MG63 (cell line): ENCODE measurements around the gene ATP7B. TPM values are rescaled to one million over a fixed set of nuclear protein-coding genes. Genes with fewer than 3 reads are reported as not detected.
"Not testable (repeated sequence)": the region's sequence is repeated elsewhere in the genome, so short reads cannot be mapped to it uniquely, and the experiment has no call there.

ENCODE experiments used
- DNase-seq: peaks from one replicate; pipeline ENCODE4 v3.0.0-alpha.2; 2020
- H3K27me3 ChIP-seq: fragments of 250-450 bp; sonication (Bioruptor Pico); 2 replicates; pipeline ENCODE4 v1.5.1; 2020; ENCODE audit warnings: mild to moderate bottlenecking, moderate library complexity
- H3K36me3 ChIP-seq: fragments of 250-450 bp; sonication (Bioruptor Pico); 2 replicates; pipeline ENCODE4 v1.5.1; 2020; ENCODE audit warnings: mild to moderate bottlenecking, moderate library complexity
- H3K4me3 ChIP-seq: fragments of 250-450 bp; sonication (Bioruptor Pico); 2 replicates; pipeline ENCODE4 v1.5.1; 2020; ENCODE audit warnings: mild to moderate bottlenecking, moderate library complexity
- H3K9me3 ChIP-seq: fragments of 250-450 bp; sonication (Bioruptor Pico); 2 replicates; pipeline ENCODE4 v1.5.1; 2020; ENCODE audit warnings: mild to moderate bottlenecking, moderate library complexity
- total RNA-seq: library from RNA; depleted of rRNA; stranded (reverse); fragments of >200 nt; shearing (Covaris generic); gene quantifications from 2 replicates; pipeline ENCODE4 v1.2.3, GENCODE V29; 2014; ENCODE audit warnings: low replicate concordance; rRNA removed

The ATP7B gene
- 1.9 and 6.9 TPM in 2 replicates for total RNA-seq

DNA sequence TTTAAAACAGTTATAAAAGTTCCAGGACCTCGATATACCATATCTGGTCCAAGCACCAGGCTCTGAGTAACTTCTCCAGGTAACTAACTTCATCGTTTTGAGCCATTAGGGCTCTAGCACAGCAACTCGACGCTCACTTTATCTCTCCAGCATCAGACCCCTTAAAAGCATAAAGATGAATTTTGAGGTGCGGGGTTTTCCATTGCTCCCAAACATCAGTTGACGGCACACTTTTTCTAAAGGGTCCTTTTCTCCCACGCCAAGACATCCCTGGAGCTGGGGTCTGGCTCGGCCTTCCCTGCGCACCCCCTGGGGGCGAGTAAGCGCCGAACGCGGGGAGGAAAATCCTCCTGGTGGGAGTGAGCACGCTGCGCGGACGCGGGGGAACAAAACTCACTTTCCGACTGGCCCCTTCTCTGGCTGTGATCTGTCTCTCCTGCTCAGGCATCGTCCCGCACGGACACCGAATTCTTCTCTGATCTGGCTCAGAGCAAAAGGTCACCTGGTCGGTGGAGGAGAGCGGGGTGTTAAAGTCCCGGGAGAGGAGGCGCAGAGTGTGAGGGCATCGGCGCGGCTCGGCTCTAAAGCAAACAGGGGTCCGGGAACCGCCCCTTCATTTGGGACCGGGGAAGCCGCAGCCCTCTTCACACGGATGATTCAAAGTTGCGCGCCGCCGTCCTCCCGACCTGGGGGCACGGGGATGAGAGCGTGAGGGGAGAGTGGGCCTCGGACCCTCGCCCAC lies at the start of gene ATP7B:
Gene ATP7B, minus strand, starts transcription at position 561 of the 742 bp plus-strand sequence. Its CDS starts 113 bp downstream, at position 448.
- Histone ChIP-seq H3K9me3 (no peaks in the 10 kb centered on the region), H3K36me3 (no peaks in the 10 kb centered on the region; the same call in 1 of the 2 replicates), H3K4me3 (peak within 1 kb of the TSS; percentile 77), H3K27me3 (peaks cover 11% of the 10 kb centered on the region)
- peak; percentile 9 for DNase-seq

DNA sequence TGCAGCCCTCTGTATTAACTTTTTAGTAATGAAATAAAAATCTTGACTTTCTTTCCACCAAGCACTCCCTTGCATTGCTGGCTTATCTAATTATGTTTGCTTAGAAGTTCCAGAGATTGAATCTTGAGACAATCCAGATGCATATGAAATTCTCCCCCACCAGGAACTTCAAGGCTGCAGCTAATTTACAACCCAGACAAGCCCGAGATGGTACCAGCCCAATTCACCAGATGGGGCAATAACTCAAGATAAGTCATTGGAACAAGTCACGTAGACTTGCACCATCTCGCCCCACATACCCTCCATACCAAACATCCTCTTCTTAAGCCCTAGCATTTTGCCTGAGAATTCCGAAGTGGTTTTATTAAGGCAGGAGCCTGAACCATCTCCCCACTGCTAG lies 42.2 kb upstream of the ATP7B start:
- H3K9me3 ChIP-seq = no peaks in the 10 kb centered on the region
- no peaks in the 10 kb centered on the region for H3K36me3 ChIP-seq
- H3K4me3 ChIP-seq = no peak overlapping the region
- H3K27me3 ChIP-seq = no peaks in the 10 kb centered on the region
- DNase-seq = no peak

DNA sequence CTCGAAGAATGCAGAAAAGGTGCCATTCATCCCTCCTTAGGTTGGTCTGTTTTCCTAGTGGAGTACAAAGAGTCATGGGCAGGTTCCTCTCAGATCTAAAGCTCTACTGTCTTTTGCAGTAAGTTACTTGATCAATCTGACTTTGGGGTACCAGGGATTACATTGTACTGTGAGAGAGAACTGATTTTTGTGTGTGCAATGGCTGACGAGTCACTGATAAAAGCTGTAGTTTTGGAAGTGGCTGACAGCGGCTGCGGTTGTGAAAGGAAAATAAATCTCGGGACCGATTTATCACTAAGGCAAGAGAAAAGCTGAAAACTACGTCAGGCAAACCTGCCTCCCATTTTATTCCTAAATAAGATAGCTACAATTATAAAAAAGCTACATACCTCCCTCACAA lies 40.1 kb upstream of the ATP7B start:
- Histone ChIP-seq H3K4me3 (no peak overlapping the region), H3K27me3 (no peaks in the 10 kb centered on the region), H3K36me3 (no peaks in the 10 kb centered on the region), H3K9me3 (no peaks in the 10 kb centered on the region)
- DNase-seq = no peak

DNA sequence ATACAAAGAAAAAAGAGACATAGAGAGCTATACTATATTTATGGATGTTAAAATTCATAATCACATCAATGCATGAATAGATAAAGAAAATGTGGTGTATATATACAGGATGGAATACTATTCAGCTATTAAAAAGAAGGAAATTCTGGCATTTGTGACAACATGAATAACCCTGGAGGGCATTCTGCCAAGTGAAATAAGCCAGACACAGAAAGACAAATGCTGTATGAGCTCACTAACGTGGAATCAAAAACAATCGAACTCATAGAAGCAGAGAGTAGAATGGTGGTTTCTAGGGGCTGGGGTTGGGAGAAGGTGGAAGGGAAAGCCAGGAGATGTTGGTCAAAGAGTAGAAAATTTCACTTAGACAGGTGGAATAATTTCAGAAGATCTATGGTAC lies 37.3 kb upstream of the ATP7B start:
- H3K27me3 ChIP-seq = no peaks in the 10 kb centered on the region

DNA sequence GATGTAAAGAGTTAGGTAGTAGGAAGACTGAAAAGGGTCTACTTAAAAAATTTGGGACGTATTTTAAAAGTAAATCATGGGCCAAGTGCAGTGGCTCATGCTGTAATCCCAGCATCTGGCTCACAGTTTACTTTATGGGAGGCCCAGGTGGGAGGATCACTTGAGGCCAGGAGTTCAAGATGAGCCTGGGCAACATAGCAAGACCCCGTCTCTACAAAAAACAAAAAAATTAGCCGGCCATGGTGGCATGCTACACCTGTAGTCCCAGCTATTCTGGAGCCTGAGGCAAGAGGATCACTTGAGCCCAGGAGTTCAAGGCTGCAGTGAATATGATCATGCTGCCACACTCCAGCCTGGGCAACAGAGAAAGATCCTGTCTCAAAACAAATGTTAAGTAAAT lies 36.2 kb upstream of the ATP7B start:
- no peaks in the 10 kb centered on the region for H3K36me3 ChIP-seq
- no peaks in the 10 kb centered on the region for H3K27me3 ChIP-seq
- H3K4me3 ChIP-seq = no peak overlapping the region
- no peak for DNase-seq
- no peaks in the 10 kb centered on the region; the same call in 1 of the 2 replicates for H3K9me3 ChIP-seq

More for the DNA sequence above, 37.3 kb upstream of the ATP7B start:
- DNase-seq = no peak
- Histone ChIP-seq H3K4me3 (no peak overlapping the region), H3K36me3 (no peaks in the 10 kb centered on the region), H3K9me3 (no peaks in the 10 kb centered on the region)

DNA sequence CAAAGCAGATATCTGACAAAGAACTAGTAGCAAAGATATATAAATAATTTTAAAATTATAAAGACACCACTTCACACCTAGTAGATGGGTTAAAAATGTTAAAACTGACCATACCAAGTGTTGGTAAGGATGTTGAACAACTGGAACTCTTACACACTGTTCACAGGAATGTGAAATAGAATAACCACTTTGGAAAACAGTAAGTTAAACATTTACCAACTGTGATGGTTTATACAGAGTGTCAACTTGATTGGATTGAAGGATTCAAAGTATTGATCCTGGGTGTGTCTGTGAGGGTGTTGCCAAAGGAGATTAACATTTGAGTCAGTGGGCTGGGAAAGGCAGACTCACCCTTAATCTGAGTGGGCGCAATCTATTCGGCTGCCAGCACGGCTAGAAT lies 32.4 kb upstream of the ATP7B start:
- no peaks in the 10 kb centered on the region for H3K36me3 ChIP-seq
- no peak overlapping the region for H3K4me3 ChIP-seq
- peaks cover 3% of the 10 kb centered on the region; the same call in 1 of the 2 replicates for H3K9me3 ChIP-seq
- DNase-seq = no peak
- no peaks in the 10 kb centered on the region for H3K27me3 ChIP-seq

DNA sequence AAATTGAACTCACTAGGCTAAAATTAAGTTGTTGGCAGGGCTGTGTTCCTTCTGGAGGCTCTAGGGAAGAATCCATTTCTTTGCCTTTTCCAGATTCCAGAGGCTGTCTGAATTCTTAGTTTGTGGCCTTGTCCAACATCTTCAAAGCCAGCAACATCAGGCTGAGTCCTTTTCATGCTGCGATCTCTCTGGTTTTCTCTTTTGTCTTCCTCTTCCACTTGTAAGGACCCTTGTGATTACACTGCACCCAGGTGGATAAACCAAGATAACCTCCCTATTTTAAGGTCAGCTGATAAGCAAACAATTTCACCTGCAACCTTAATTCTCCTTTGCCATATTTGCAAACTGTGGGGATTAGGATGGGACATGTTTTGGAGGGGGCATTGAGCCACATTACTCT lies 24.8 kb upstream of the ATP7B start:
- Histone ChIP-seq H3K27me3 (no peaks in the 10 kb centered on the region), H3K9me3 (no peaks in the 10 kb centered on the region), H3K36me3 (no peaks in the 10 kb centered on the region), H3K4me3 (no peak overlapping the region)
- DNase-seq = no peak

DNA sequence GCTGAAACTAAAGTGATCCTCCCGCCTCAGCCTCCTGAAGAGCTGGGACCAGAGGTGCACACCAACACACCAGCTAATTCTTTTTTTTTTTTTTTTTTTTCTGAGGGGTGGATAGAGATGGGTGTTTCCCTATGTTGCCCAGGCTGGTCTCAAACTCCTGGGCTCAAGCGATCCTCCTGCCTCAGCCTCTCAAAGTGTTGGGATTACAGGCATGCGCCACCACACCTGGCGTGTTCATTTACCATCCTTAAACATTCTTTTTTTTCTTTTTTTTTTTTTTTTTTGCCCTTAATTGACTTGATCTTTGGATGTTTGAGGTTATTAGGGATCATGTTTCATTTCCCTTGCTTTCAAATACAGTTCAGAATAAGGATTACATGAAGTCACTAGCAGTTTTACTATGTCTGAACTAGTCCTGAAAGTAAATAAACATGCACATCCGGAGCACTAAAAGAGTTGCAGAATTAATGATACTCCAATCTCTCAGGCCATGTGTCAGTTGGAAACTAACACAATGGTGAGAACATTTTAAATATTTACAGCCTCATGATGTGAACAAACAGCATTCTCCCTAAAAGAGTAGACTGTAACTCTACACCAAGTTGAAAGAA lies 23.5 kb upstream of the ATP7B start:
- Histone ChIP-seq H3K36me3 (no peaks in the 10 kb centered on the region), H3K27me3 (no peaks in the 10 kb centered on the region), H3K9me3 (no peaks in the 10 kb centered on the region), H3K4me3 (no peak overlapping the region)
- no peak for DNase-seq

DNA sequence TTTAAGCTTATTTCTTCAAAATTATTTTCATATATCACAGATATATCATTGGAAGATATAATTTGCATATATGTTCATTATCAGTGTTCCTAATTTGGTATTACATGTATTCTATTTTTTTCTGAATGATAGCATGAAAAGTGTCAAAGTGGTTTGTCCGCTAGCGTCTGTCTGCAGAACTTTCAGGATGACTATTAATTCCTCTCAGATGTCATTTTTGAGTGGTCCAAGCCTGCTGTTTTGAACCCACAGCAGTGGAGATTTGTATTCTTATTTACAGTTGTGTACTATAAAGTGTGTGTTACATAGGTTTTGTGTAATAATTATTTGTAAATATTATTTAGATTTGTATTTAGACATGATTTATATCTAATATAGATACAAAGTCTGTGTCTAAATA lies 21.8 kb upstream of the ATP7B start:
- no peak for DNase-seq
- Histone ChIP-seq H3K27me3 (no peaks in the 10 kb centered on the region), H3K4me3 (no peak overlapping the region), H3K36me3 (peaks cover 3% of the 10 kb centered on the region; the same call in 1 of the 2 replicates), H3K9me3 (no peaks in the 10 kb centered on the region)

DNA sequence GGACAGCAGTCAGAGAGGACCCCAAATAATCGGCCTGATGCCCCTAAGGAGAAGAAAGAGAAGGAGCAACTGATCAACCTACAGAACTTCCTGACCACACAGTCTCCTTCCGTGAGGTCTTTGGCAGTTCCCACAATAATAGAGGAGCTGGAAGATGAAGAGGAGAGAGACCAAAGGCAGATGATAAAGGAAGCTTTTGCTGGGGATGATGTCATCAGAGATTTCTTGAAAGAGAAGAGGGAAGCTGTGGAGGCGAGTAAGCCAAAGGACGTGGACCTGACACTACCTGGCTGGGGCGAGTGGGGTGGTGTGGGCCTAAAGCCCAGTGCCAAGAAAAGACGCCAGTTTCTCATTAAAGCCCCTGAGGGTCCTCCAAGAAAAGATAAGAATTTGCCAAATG lies 19.2 kb upstream of the ATP7B start:
- DNase-seq, H3K27me3 ChIP-seq, H3K9me3 ChIP-seq, H3K4me3 ChIP-seq: not testable (repeated sequence)
- H3K36me3 ChIP-seq = peaks cover 10% of the 10 kb centered on the region

DNA sequence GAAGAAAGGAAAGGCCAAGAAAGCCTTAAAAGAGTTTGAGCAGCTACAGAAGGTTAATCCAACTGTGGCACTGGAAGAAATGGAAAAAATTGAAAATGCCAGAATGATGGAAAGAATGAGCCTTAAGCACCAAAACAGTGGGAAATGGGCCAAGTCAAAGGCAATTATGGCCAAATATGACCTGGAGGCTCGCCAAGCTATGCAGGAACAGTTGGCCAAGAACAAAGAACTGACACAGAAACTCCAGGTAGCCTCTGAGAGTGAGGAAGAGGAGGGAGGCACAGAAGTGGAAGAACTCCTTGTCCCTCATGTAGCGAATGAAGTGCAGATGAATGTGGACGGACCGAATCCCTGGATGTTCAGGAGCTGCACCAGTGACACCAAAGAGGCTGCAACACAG lies 18.3 kb upstream of the ATP7B start:
- Histone ChIP-seq H3K4me3 (no peak overlapping the region), H3K9me3 (no peaks in the 10 kb centered on the region), H3K27me3 (no peaks in the 10 kb centered on the region), H3K36me3 (peaks cover 17% of the 10 kb centered on the region)
- DNase-seq = no peak

DNA sequence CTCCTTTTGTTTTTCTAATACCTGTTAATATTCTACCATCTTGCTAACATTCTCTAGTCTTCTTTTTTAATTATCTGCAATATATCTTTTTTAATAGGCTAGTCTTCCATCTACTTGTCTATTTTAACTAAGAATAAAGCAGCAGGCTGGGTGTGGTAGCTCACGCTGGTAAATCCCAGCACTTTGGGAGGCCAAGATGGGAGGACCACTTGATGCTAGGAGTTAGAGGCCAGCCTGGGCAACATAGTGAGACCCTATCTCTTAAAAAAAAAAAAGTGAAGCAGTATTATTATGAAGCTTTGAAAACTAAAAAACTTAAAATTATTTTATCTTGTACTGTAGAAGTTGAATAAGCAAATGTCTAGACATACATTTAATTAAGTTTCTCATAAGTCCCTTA lies 16.6 kb upstream of the ATP7B start:
- no peak for DNase-seq
- H3K4me3 ChIP-seq = no peak overlapping the region
- H3K36me3 ChIP-seq = peaks cover 24% of the 10 kb centered on the region
- no peaks in the 10 kb centered on the region for H3K9me3 ChIP-seq
- no peaks in the 10 kb centered on the region for H3K27me3 ChIP-seq

DNA sequence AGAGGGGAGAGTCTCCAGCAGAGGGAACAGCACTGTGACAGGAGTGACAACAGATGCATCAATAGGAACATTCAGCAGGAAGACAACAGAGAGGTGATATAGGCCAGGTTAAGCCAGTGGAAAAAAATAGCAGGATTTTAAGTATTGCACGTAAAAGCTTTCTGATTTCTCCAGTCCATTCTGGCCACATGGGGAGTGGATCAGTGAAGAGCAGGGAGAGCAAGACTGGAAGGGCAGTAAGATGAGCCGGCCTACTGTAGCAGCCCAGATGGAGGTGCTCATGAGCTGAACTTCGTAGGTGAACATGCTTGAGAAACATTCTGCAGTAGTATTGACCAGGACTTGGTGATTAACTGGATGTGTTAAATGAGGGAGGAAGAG lies 15.0 kb upstream of the ATP7B start:
- H3K9me3 ChIP-seq = no peaks in the 10 kb centered on the region
- no peaks in the 10 kb centered on the region for H3K27me3 ChIP-seq
- DNase-seq = no peak
- peaks cover 27% of the 10 kb centered on the region for H3K36me3 ChIP-seq
- H3K4me3 ChIP-seq = no peak overlapping the region

DNA sequence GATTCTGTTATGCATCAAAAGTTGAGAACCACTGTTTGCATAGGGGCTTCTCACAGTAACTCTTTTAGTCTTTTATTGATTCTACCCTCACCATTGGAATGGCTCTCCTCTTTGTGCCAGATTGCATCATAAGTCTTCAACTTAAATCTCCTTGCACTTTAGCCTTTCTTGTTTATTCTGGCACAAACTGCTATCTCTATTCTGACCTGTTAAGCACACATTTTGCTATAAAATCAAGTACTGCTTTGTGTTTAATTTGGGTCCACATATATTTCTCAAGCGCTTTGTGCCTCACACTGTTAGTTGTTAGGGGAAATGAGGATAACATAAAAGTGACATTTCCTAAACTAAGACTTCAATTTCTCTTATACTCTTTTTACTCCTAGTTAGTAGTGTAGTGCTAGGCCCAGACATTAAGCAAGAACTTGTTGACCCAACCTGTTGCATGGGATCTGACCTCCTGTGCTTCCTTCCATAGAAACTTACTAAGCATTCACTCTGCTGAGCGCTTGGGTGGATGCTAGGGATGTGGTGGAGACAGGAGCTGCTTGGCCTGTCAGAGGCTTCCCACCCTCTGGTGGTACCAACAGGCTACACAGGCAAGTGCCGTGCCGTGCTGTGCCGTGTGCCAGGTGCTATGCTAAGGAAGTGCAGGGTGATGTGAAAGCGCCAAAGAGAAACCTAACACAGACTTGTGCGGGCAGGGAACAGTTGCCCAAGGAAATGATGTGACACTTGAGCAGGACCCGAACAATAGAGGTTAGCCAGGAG lies 14.4 kb upstream of the ATP7B start:
- H3K36me3 ChIP-seq = peaks cover 27% of the 10 kb centered on the region
- H3K9me3 ChIP-seq = no peaks in the 10 kb centered on the region
- H3K27me3 ChIP-seq = no peaks in the 10 kb centered on the region
- H3K4me3 ChIP-seq = no peak overlapping the region
- no peak for DNase-seq

DNA sequence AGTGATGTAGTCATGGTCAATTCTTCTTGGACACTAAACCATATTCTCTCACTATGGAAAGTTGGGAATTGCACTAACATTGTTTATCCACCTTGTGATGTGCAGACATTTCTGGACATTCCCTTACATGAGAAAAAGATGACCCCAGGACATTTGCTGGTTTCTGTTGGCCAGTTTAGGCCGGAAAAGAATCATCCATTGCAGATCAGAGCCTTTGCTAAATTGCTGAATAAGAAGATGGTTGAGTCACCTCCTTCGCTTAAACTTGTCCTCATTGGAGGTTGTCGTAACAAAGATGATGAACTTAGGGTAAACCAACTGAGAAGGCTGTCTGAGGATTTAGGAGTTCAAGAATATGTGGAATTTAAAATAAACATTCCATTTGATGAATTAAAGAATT lies 13.2 kb upstream of the ATP7B start, which contains the start of gene UTP14C:
Gene UTP14C, plus strand, starts transcription at position 211 of the 400 bp plus-strand sequence. CDS start 4,114 bp downstream, outside the sequence.
- Histone ChIP-seq H3K9me3 (no peaks in the 10 kb centered on the region), H3K4me3 (no peak within 1 kb of the TSS), H3K36me3 (peaks cover 35% of the 10 kb centered on the region), H3K27me3 (no peaks in the 10 kb centered on the region)
- no peak for DNase-seq

DNA sequence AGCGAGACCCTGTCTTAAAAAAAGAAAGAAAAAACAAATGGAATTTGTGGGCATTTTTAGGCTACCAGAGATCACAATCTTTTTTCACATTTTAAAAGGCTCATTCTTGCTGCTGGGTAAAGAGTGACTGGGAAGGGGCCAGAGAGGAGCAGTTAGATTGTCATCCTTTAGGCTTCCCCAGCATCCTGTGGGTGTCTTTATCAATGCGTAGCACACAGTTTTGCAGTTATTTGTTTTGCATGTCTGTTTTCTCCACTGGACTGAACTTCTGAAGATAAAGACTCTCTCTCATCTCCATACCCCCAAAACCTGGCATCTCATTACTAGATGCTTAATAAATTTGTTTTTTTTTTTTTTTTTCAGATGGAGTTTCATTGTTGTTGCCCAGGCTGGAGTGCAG lies 11.1 kb upstream of the ATP7B start:
- no peak for DNase-seq
- Histone ChIP-seq H3K4me3 (no peak overlapping the region), H3K36me3 (peaks cover 41% of the 10 kb centered on the region), H3K9me3 (no peaks in the 10 kb centered on the region), H3K27me3 (no peaks in the 10 kb centered on the region)

DNA sequence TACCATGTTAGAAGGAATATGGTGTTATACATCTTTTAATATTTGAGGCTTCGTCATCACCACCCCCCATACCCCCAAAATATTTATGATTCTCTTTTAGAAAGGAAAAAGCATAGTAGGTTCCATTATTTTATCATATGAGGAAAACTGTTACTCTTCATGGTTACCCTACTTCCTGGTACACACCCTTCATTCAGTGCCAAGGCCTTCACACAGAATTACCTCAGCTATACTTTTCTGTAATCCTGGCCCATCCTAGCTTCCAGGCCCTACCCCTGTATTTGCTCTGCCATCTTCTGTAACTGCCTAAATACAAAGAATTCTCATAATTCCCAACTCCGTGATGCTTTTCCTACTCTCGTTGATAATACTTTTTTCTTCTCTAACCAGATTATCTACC lies 8.9 kb upstream of the ATP7B start:
- Histone ChIP-seq H3K9me3 (no peaks in the 10 kb centered on the region), H3K27me3 (no peaks in the 10 kb centered on the region), H3K4me3 (no peak overlapping the region), H3K36me3 (peaks cover 35% of the 10 kb centered on the region)
- DNase-seq = no peak
